Mesendoderm (in vitro differentiated cells): ENCODE results near the gene AHNAK2.
"Not testable (repeated sequence)": the region's sequence is repeated elsewhere in the genome, so short reads cannot be mapped to it uniquely, and the experiment has no call there.

Experiments used
- DNase-seq: peaks from one replicate; pipeline ENCODE4 v3.0.0; 2013
- H2AK5ac ChIP-seq: 2 replicates; pipeline ENCODE4 v1.6.1; 2013; ENCODE audit warnings: low read length, inconsistent platforms
- H2BK120ac ChIP-seq: 2 replicates; pipeline ENCODE4 v1.6.1; 2013; ENCODE audit warnings: low read depth, mild to moderate bottlenecking, low read length, moderate library complexity, mixed read lengths
- H2BK15ac ChIP-seq: replicated peaks from 2 replicates; pipeline ENCODE4 v1.6.1; 2013; ENCODE audit warnings: low read depth, mild to moderate bottlenecking, moderate library complexity
- H2BK5ac ChIP-seq: 2 replicates; pipeline ENCODE4 v1.6.1; 2013; ENCODE audit warnings: low read length, inconsistent platforms
- H3K18ac ChIP-seq: 2 replicates; pipeline ENCODE4 v1.6.1; 2013; ENCODE audit warnings: mild to moderate bottlenecking, low read length, mixed read lengths
- H3K23ac ChIP-seq: one replicate; pipeline ENCODE4 v1.6.1; 2013; ENCODE audit warnings: low read length
- H3K27ac ChIP-seq: 2 replicates; pipeline ENCODE4 v1.5.1; 2013; ENCODE audit warnings: low read depth, mild to moderate bottlenecking, inconsistent platforms, low read length, moderate library complexity
- H3K27me3 ChIP-seq: 2 replicates; pipeline ENCODE4 v1.6.1; 2013; ENCODE audit warnings: low read length, control low read depth, mild to moderate bottlenecking, inconsistent platforms; ENCODE audit not compliant: insufficient read depth, poor library complexity
- H3K36me3 ChIP-seq: 2 replicates; pipeline ENCODE4 v1.6.1; 2013; ENCODE audit warnings: low read length, inconsistent platforms; ENCODE audit not compliant: control insufficient read depth, insufficient read depth
- H3K4ac ChIP-seq: one replicate; pipeline ENCODE4 v1.6.1; 2013; ENCODE audit warnings: low read depth, mild to moderate bottlenecking, low read length, moderate library complexity
- H3K4me1 ChIP-seq: 2 replicates; pipeline ENCODE4 v1.6.1; 2013; ENCODE audit warnings: low read depth, low read length, inconsistent platforms; ENCODE audit not compliant: control insufficient read depth
- H3K4me2 ChIP-seq: 2 replicates; pipeline ENCODE4 v1.6.1; 2013; ENCODE audit warnings: low read length
- H3K4me3 ChIP-seq: 2 replicates; pipeline ENCODE4 v1.5.1; 2013; ENCODE audit warnings: mild to moderate bottlenecking, low read length
- H3K56ac ChIP-seq: one replicate; pipeline ENCODE4 v1.6.1; 2013; ENCODE audit warnings: low read length
- H3K79me1 ChIP-seq: 2 replicates; pipeline ENCODE4 v1.6.1; 2013; ENCODE audit warnings: low read length, inconsistent platforms
- H3K79me2 ChIP-seq: 2 replicates; pipeline ENCODE4 v1.6.1; 2013; ENCODE audit warnings: mild to moderate bottlenecking, low read length; ENCODE audit not compliant: control insufficient read depth, insufficient read depth
- H3K9ac ChIP-seq: 2 replicates; pipeline ENCODE4 v1.6.1; 2013; ENCODE audit warnings: low read length, inconsistent platforms
- H4K5ac ChIP-seq: one replicate; pipeline ENCODE4 v1.6.1; 2013; ENCODE audit warnings: low read length
- H4K8ac ChIP-seq: one replicate; pipeline ENCODE4 v1.6.1; 2013; ENCODE audit warnings: low read depth, mild to moderate bottlenecking, control low read depth, low read length, moderate library complexity
- WGBS: extraction: QIAGEN DNeasy Blood & Tissue Kit; methylation state at CpG from one replicate; pipeline ENCODE4 v1.1.7; 2013; ENCODE audit warnings: low lambda C conversion rate, missing lambda C conversion rate; ENCODE audit not compliant: insufficient coverage; ENCODE audit errors: extremely low coverage; 5-methylcytosine and 5-hydroxymethylcytosine counted together

The AHNAK2 gene

GRCh38 chr14:104919993-104920315, 58.2 kb downstream of the AHNAK2 start:
- DNase-seq = no peak
- WGBS = no CpG with 5 or more reads among the region's 3 CpGs
- no peak overlapping the region for H2AK5ac ChIP-seq

GRCh38 chr14:104919152-104919992, 58.8 kb downstream of the AHNAK2 start:
- not testable (repeated sequence) for H3K4ac ChIP-seq, H3K9ac ChIP-seq, H3K56ac ChIP-seq, H2BK15ac ChIP-seq, H3K79me2 ChIP-seq, H3K18ac ChIP-seq, H3K4me3 ChIP-seq, DNase-seq, H3K36me3 ChIP-seq, H2BK120ac ChIP-seq, H3K79me1 ChIP-seq, H3K27ac ChIP-seq, H3K4me1 ChIP-seq, H3K27me3 ChIP-seq, H3K4me2 ChIP-seq, H4K8ac ChIP-seq, H4K5ac ChIP-seq, H2BK5ac ChIP-seq, H2AK5ac ChIP-seq, H3K23ac ChIP-seq
- WGBS = no CpG with 5 or more reads among the region's 12 CpGs

More at GRCh38 chr14:104919993-104920315, 58.2 kb downstream of the AHNAK2 start:
- no peak overlapping the region for H3K23ac ChIP-seq
- H4K5ac ChIP-seq = no peak overlapping the region
- no peak overlapping the region for H3K9ac ChIP-seq
- no peak overlapping the region for H3K4me3 ChIP-seq
- no peaks in the 10 kb centered on the region for H3K79me2 ChIP-seq
- H4K8ac ChIP-seq = no peak overlapping the region
- H3K4me2 ChIP-seq = no peak overlapping the region
- H3K79me1 ChIP-seq = no peaks in the 10 kb centered on the region
- H3K27ac ChIP-seq = no peak overlapping the region
- no peak overlapping the region for H2BK120ac ChIP-seq
- H3K56ac ChIP-seq = no peak overlapping the region
- no peaks in the 10 kb centered on the region for H3K27me3 ChIP-seq
- H3K36me3 ChIP-seq = no peaks in the 10 kb centered on the region
- no peak overlapping the region for H3K4ac ChIP-seq
- no peak overlapping the region for H2BK5ac ChIP-seq
- H3K18ac ChIP-seq = no peak overlapping the region
- H3K4me1 ChIP-seq = no peaks in the 10 kb centered on the region
- no peak overlapping the region for H2BK15ac ChIP-seq

GRCh38 chr14:104917993-104918392, 60.2 kb downstream of the AHNAK2 start:
- no CpG with 5 or more reads among the region's 4 CpGs for WGBS
- no peak overlapping the region for H3K4ac ChIP-seq
- no peak overlapping the region for H3K9ac ChIP-seq
- H3K79me1 ChIP-seq = no peaks in the 10 kb centered on the region
- H3K27ac ChIP-seq = no peak overlapping the region
- no peaks in the 10 kb centered on the region for H3K36me3 ChIP-seq
- no peak overlapping the region for H2BK5ac ChIP-seq
- H3K4me1 ChIP-seq = no peaks in the 10 kb centered on the region
- no peak for DNase-seq
- no peak overlapping the region for H2BK15ac ChIP-seq
- H4K8ac ChIP-seq = no peak overlapping the region
- H3K27me3 ChIP-seq = no peaks in the 10 kb centered on the region
- H2BK120ac ChIP-seq = no peak overlapping the region
- H3K56ac ChIP-seq = no peak overlapping the region
- no peak overlapping the region for H4K5ac ChIP-seq
- no peak overlapping the region for H3K18ac ChIP-seq
- H3K79me2 ChIP-seq = no peaks in the 10 kb centered on the region
- H3K23ac ChIP-seq = no peak overlapping the region
- H3K4me2 ChIP-seq = no peak overlapping the region
- H3K4me3 ChIP-seq = no peak overlapping the region
- no peak overlapping the region for H2AK5ac ChIP-seq

- H3K4me1 ChIP-seq = no peaks in the 10 kb centered on the region
- H3K36me3 ChIP-seq = no peaks in the 10 kb centered on the region
- H2BK5ac ChIP-seq = no peak overlapping the region
- H3K4me3 ChIP-seq = no peak overlapping the region
- H4K8ac ChIP-seq = no peak overlapping the region
- WGBS = no CpG with 5 or more reads among the region's 9 CpGs
- no peak overlapping the region for H2AK5ac ChIP-seq
- no peak overlapping the region for H3K56ac ChIP-seq
- no peaks in the 10 kb centered on the region for H3K79me2 ChIP-seq
- no peak overlapping the region for H3K23ac ChIP-seq
- H4K5ac ChIP-seq = no peak overlapping the region
- no peaks in the 10 kb centered on the region for H3K79me1 ChIP-seq
- H3K9ac ChIP-seq = no peak overlapping the region
- H2BK120ac ChIP-seq = no peak overlapping the region
- no peak for DNase-seq
- H3K27ac ChIP-seq = no peak overlapping the region
- H3K27me3 ChIP-seq = no peaks in the 10 kb centered on the region
- no peak overlapping the region for H3K4ac ChIP-seq
- H3K18ac ChIP-seq = no peak overlapping the region
- no peak overlapping the region for H3K4me2 ChIP-seq
- H2BK15ac ChIP-seq = no peak overlapping the region
Measured at GRCh38 chr14:104917116-104917515, 61.1 kb downstream of the AHNAK2 start.

GRCh38 chr14:104913435-104913834, 64.7 kb downstream of the AHNAK2 start:
- Histone ChIP-seq H3K27me3 (no peaks in the 10 kb centered on the region), H3K4me1 (no peaks in the 10 kb centered on the region), H3K36me3 (no peaks in the 10 kb centered on the region), H2BK120ac (no peak overlapping the region), H3K79me1 (no peaks in the 10 kb centered on the region), H2BK5ac (no peak overlapping the region), H3K4me3 (no peak overlapping the region), H3K4me2 (no peak overlapping the region), H3K9ac (no peak overlapping the region), H3K18ac (no peak overlapping the region), H3K56ac (no peak overlapping the region), H3K4ac (no peak overlapping the region), H4K5ac (no peak overlapping the region), H2AK5ac (no peak overlapping the region), H3K79me2 (no peaks in the 10 kb centered on the region), H3K23ac (no peak overlapping the region), H4K8ac (no peak overlapping the region), H3K27ac (no peak overlapping the region), H2BK15ac (no peak overlapping the region)
- no peak for DNase-seq
- no CpG with 5 or more reads among the region's 7 CpGs for WGBS

- H3K4ac ChIP-seq = no peak overlapping the region
- H3K4me1 ChIP-seq = no peaks in the 10 kb centered on the region
- no peak overlapping the region for H4K5ac ChIP-seq
- H2BK120ac ChIP-seq = no peak overlapping the region
- H2AK5ac ChIP-seq = no peak overlapping the region
- no CpG with 5 or more reads among the region's 3 CpGs for WGBS
- no peaks in the 10 kb centered on the region for H3K36me3 ChIP-seq
- H3K27me3 ChIP-seq = no peaks in the 10 kb centered on the region
- H3K79me2 ChIP-seq = no peaks in the 10 kb centered on the region
- no peak overlapping the region for H2BK5ac ChIP-seq
- H3K56ac ChIP-seq = no peak overlapping the region
- no peak overlapping the region for H4K8ac ChIP-seq
- no peak overlapping the region for H2BK15ac ChIP-seq
- no peak overlapping the region for H3K9ac ChIP-seq
- no peak overlapping the region for H3K4me2 ChIP-seq
- H3K27ac ChIP-seq = no peak overlapping the region
- H3K79me1 ChIP-seq = no peaks in the 10 kb centered on the region
- DNase-seq = no peak
- H3K4me3 ChIP-seq = no peak overlapping the region
- H3K23ac ChIP-seq = no peak overlapping the region
- no peak overlapping the region for H3K18ac ChIP-seq
Measured at GRCh38 chr14:104912053-104912452, 66.1 kb downstream of the AHNAK2 start.
